ENCODE measurements around the gene OCA2.

- TF ChIP-seq CTCF (IDR thresholded peaks at IDR 0.05; ENCODE audit: control extremely low read depth in 1 of 3, insufficient read depth in 1 of 3, low read depth in 1 of 3, low read length in 3 of 3) (no peak), CHD1 (IDR thresholded peaks at IDR 0.05; ENCODE audit: low read depth, low read length) (no peak), SIRT6 (IDR thresholded peaks at IDR 0.05; ENCODE audit: low read length) (no peak), MAX (IDR thresholded peaks at IDR 0.05) (no peak), EZH2 (IDR thresholded peaks at IDR 0.05; ENCODE audit: low read depth, low read length, severe bottlenecking) (no peak), RFX5 (IDR thresholded peaks at IDR 0.05; ENCODE audit: borderline replicate concordance, low read depth, low read length) (no peak), POLR2A (IDR thresholded peaks at IDR 0.05; ENCODE audit: control extremely low read depth in 1 of 2, low read depth in 2 of 2, low read length in 2 of 2) (no peak)
These were observed 144.0 kb downstream of the OCA2 start for GRCh38 chr15:27955087-27955486.

Measured in H1 (cell line).